WTC11 (cell line): Measurements from ENCODE around the gene RIC1.

Experiments used
- CREM ChIP-seq: sonication (generic); formaldehyde crosslinking; IDR thresholded peaks from 2 replicates; pipeline ENCODE4 v1.8.1; 2022; ENCODE audit warnings: mild to moderate bottlenecking, missing genetic modification reagents, moderate library complexity
- CTCF ChIP-seq: fragments of 200-600 bp; IDR thresholded peaks from 2 replicates; pipeline ENCODE4 v1.8.0; 2022; ENCODE audit warnings: antibody characterized with exemption
- ZNF317 ChIP-seq: sonication (generic); formaldehyde crosslinking; IDR thresholded peaks from 2 replicates; pipeline ENCODE4 v1.8.1; 2023; ENCODE audit warnings: low read depth, mild to moderate bottlenecking, moderate library complexity, missing genetic modification reagents, borderline replicate concordance
- TF ChIP-seq, protein P1 (sequence below): sonication (generic); formaldehyde crosslinking; IDR thresholded peaks from 2 replicates; pipeline ENCODE4 v1.8.0; 2023; ENCODE audit warnings: mild to moderate bottlenecking, missing genetic modification reagents
- TF ChIP-seq, protein P2 (sequence below): sonication (generic); formaldehyde crosslinking; IDR thresholded peaks from 2 replicates; pipeline ENCODE4 v1.8.1; 2022; ENCODE audit warnings: missing genetic modification reagents, borderline replicate concordance

GRCh38 chr9:5612185-5612530 is 16.7 kb upstream of the RIC1 start:
- no peak for TF ChIP-seq CREM (CRISPR knock-in tag)
- no peak for TF ChIP-seq ZNF317 (CRISPR knock-in tag)
- TF ChIP-seq CTCF: no peak
- TF ChIP-seq, protein P1, sequence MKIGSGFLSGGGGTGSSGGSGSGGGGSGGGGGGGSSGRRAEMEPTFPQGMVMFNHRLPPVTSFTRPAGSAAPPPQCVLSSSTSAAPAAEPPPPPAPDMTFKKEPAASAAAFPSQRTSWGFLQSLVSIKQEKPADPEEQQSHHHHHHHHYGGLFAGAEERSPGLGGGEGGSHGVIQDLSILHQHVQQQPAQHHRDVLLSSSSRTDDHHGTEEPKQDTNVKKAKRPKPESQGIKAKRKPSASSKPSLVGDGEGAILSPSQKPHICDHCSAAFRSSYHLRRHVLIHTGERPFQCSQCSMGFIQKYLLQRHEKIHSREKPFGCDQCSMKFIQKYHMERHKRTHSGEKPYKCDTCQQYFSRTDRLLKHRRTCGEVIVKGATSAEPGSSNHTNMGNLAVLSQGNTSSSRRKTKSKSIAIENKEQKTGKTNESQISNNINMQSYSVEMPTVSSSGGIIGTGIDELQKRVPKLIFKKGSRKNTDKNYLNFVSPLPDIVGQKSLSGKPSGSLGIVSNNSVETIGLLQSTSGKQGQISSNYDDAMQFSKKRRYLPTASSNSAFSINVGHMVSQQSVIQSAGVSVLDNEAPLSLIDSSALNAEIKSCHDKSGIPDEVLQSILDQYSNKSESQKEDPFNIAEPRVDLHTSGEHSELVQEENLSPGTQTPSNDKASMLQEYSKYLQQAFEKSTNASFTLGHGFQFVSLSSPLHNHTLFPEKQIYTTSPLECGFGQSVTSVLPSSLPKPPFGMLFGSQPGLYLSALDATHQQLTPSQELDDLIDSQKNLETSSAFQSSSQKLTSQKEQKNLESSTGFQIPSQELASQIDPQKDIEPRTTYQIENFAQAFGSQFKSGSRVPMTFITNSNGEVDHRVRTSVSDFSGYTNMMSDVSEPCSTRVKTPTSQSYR: no peak
- TF ChIP-seq, protein P2, sequence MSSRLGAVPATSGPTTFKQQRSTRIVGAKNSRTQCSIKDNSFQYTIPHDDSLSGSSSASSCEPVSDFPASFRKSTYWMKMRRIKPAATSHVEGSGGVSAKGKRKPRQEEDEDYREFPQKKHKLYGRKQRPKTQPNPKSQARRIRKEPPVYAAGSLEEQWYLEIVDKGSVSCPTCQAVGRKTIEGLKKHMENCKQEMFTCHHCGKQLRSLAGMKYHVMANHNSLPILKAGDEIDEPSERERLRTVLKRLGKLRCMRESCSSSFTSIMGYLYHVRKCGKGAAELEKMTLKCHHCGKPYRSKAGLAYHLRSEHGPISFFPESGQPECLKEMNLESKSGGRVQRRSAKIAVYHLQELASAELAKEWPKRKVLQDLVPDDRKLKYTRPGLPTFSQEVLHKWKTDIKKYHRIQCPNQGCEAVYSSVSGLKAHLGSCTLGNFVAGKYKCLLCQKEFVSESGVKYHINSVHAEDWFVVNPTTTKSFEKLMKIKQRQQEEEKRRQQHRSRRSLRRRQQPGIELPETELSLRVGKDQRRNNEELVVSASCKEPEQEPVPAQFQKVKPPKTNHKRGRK (CRISPR knock-in tag): no peak
